PC-9 (cell line): ENCODE data around the gene MARCHF3.

Source experiments
- CTCF ChIP-seq: fragments of 200-600 bp; sonication (generic); conservative IDR thresholded peaks from 2 replicates; pipeline ENCODE4 v1.6.1; 2017; ENCODE audit warnings: mixed run types, antibody characterized with exemption, mild to moderate bottlenecking, moderate library complexity
- EZH2 ChIP-seq: fragments of 200-600 bp; sonication (generic); IDR thresholded peaks from 2 replicates; pipeline ENCODE4 v1.8.0; 2017; ENCODE audit warnings: antibody characterized with exemption, low read depth

- TF ChIP-seq CTCF (no peak), EZH2 (no peak)
Observed at GRCh38 chr5:126847826-126848251, 182.5 kb downstream of the MARCHF3 start.
